H1 (cell line): ENCODE results near the gene FRMD3. TPM values are rescaled to one million over a fixed set of nuclear protein-coding genes. Genes with fewer than 3 reads are reported as not detected.

Experiments used
- CTCF ChIA-PET: fragments of 300-600 bp; sonication (Branson Sonifier 250); formaldehyde crosslinking; loops from one replicate; lab custom pipeline; 2021; ENCODE audit not compliant: partially characterized antibody; lab: Charles Lee
- POLR2A ChIA-PET: fragments of 300-600 bp; sonication (Branson Sonifier 250); formaldehyde crosslinking; loops from one replicate; lab custom pipeline; 2021; ENCODE audit warnings: inconsistent platforms; ENCODE audit not compliant: partially characterized antibody; lab: Charles Lee
- DNase-seq, 2 experiments: peaks; one replicate each; pipeline versions ENCODE4 v3.0.0 to v3.0.0-alpha.2; 2010 to 2022; ENCODE audit warnings: low spot score in 2 of 2, low read depth in 1 of 2, mixed read lengths in 1 of 2
- FAIRE-seq: peaks from 2 replicates; lab custom pipeline; 2011; peaks lifted over from hg19 to GRCh38; lab: Jason Lieb, UNC
- H2AFZ ChIP-seq: 2 replicates; pipeline ENCODE4 v1.8.1; 2012; ENCODE audit warnings: low read length, inconsistent platforms
- H2AK5ac ChIP-seq: 2 replicates; pipeline ENCODE4 v1.6.1; 2013; ENCODE audit warnings: low read depth, low read length
- H2BK120ac ChIP-seq: replicated peaks from 2 replicates; pipeline ENCODE3; 2013; ENCODE audit warnings: low read depth, low read length, inconsistent platforms
- H2BK12ac ChIP-seq: 2 replicates; pipeline ENCODE4 v1.6.1; 2013; ENCODE audit warnings: low read depth, low read length
- H2BK15ac ChIP-seq: 2 replicates; pipeline ENCODE4 v1.6.1; 2013; ENCODE audit warnings: low read length
- H2BK20ac ChIP-seq: 2 replicates; pipeline ENCODE4 v1.6.1; 2013; ENCODE audit warnings: low read length
- H2BK5ac ChIP-seq: 2 replicates; pipeline ENCODE4 v1.6.1; 2013; ENCODE audit warnings: low read depth, low read length
- H3K14ac ChIP-seq: 2 replicates; pipeline ENCODE4 v1.6.1; 2013; ENCODE audit warnings: inconsistent platforms; ENCODE audit not compliant: insufficient read length
- H3K18ac ChIP-seq: 2 replicates; pipeline ENCODE4 v1.6.1; 2013; ENCODE audit warnings: low read length; ENCODE audit errors: extremely low read depth
- H3K23ac ChIP-seq: 2 replicates; pipeline ENCODE4 v1.6.1; 2013; ENCODE audit warnings: inconsistent platforms; ENCODE audit not compliant: insufficient read length
- H3K23me2 ChIP-seq: 2 replicates; pipeline ENCODE4 v1.6.1; 2013; ENCODE audit warnings: low read depth, low read length
- H3K27ac ChIP-seq: 2 replicates; pipeline ENCODE4 v1.6.1; 2011; ENCODE audit warnings: low read depth, low read length, inconsistent platforms
- H3K27me3 ChIP-seq, 4 experiments: replicated peaks in 1 of 4; 1 replicate in 1 of 4; 2 replicates in 3 of 4; pipeline versions ENCODE4 v1.6.1 to v1.8.1; 2011 to 2013; ENCODE audit warnings: low read length in 3 of 4, mild to moderate bottlenecking in 3 of 4, inconsistent platforms in 2 of 4, mixed read lengths in 2 of 4, moderate library complexity in 1 of 4; ENCODE audit not compliant: control insufficient read depth in 3 of 4, insufficient read depth in 3 of 4; ENCODE audit errors: extremely low read depth in 1 of 4
- H3K36me3 ChIP-seq, 4 experiments: 2 replicates each; pipeline versions ENCODE4 v1.6.1 to v1.8.1; 2011 to 2013; ENCODE audit warnings: mild to moderate bottlenecking in 4 of 4, low read length in 3 of 4, moderate library complexity in 2 of 4, control low read depth in 1 of 4, inconsistent platforms in 1 of 4; ENCODE audit not compliant: insufficient read depth in 4 of 4, control insufficient read depth in 2 of 4
- H3K4ac ChIP-seq: replicated peaks from 2 replicates; pipeline ENCODE3; 2013; ENCODE audit warnings: low read length, low read depth, mixed read lengths, inconsistent platforms; ENCODE audit not compliant: insufficient read length
- H3K4me1 ChIP-seq, 4 experiments: replicated peaks in 1 of 4; 1 replicate in 1 of 4; 2 replicates in 3 of 4; pipeline versions ENCODE4 v1.6.1 to v1.8.1; 2011 to 2013; ENCODE audit warnings: low read length in 3 of 4, inconsistent platforms in 2 of 4, mixed read lengths in 1 of 4; ENCODE audit not compliant: insufficient read depth in 4 of 4, control insufficient read depth in 3 of 4
- H3K4me2 ChIP-seq, 2 experiments: 2 replicates each; pipeline versions ENCODE4 v1.6.1 to v1.8.1; 2011 to 2013; ENCODE audit warnings: low read depth in 2 of 2, low read length in 2 of 2, control low read depth in 1 of 2, inconsistent platforms in 1 of 2, mild to moderate bottlenecking in 1 of 2; ENCODE audit not compliant: insufficient read depth in 1 of 2
- H3K4me3 ChIP-seq, 4 experiments: fragments of 200-600, 300-600 bp in 1 of 4; sonication (generic), shearing (Covaris generic), sonication (Bioruptor Twin) in 1 of 4; 2 replicates each; pipeline versions ENCODE4 v1.5.1 to v1.8.1; 2011 to 2016; ENCODE audit warnings: low read length in 4 of 4, low read depth in 3 of 4, control low read depth in 2 of 4, inconsistent platforms in 2 of 4, mild to moderate bottlenecking in 2 of 4, mixed read lengths in 1 of 4, moderate library complexity in 1 of 4; ENCODE audit not compliant: insufficient read depth in 2 of 4; ENCODE audit errors: extremely low read depth in 1 of 4
- H3K56ac ChIP-seq: replicated peaks from 2 replicates; pipeline ENCODE3; 2013; ENCODE audit warnings: low read depth, mild to moderate bottlenecking, mixed read lengths, low read length, inconsistent platforms; ENCODE audit not compliant: insufficient read length
- H3K79me1 ChIP-seq: 2 replicates; pipeline ENCODE4 v1.6.1; 2013; ENCODE audit warnings: low read depth, low read length, control low read depth
- H3K79me2 ChIP-seq, 2 experiments: 2 replicates each; pipeline versions ENCODE4 v1.6.1 to v1.8.1; 2012 to 2013; ENCODE audit warnings: low read length in 2 of 2, mild to moderate bottlenecking in 2 of 2, inconsistent platforms in 1 of 2; ENCODE audit not compliant: insufficient read depth in 2 of 2, control insufficient read depth in 1 of 2
- H3K9ac ChIP-seq, 4 experiments: replicated peaks in 1 of 4; 1 replicate in 1 of 4; 2 replicates in 3 of 4; pipeline versions ENCODE4 v1.6.1 to v1.8.1; 2011 to 2013; ENCODE audit warnings: low read depth in 3 of 4, low read length in 3 of 4, control low read depth in 2 of 4, mild to moderate bottlenecking in 2 of 4, moderate library complexity in 2 of 4, inconsistent platforms in 1 of 4; ENCODE audit errors: extremely low read depth in 1 of 4
- H3K9me3 ChIP-seq, 2 experiments: 2 replicates each; pipeline versions ENCODE4 v1.6.1 to v1.8.1; 2012 to 2013; ENCODE audit warnings: mild to moderate bottlenecking in 2 of 2, moderate library complexity in 2 of 2, control low read depth in 1 of 2, inconsistent platforms in 1 of 2, low read depth in 1 of 2, low read length in 1 of 2, mixed read lengths in 1 of 2; ENCODE audit not compliant: insufficient read depth in 2 of 2
- H4K20me1 ChIP-seq, 2 experiments: replicated peaks in 1 of 2; 2 replicates each; pipeline versions ENCODE3 to v1.8.1; 2011 to 2013; ENCODE audit warnings: inconsistent platforms in 2 of 2, low read length in 2 of 2, mild to moderate bottlenecking in 1 of 2; ENCODE audit not compliant: insufficient read depth in 2 of 2, control insufficient read depth in 1 of 2
- H4K5ac ChIP-seq: 2 replicates; pipeline ENCODE4 v1.6.1; 2013; ENCODE audit warnings: low read length, low read depth, mixed read lengths, inconsistent platforms; ENCODE audit not compliant: insufficient read length
- H4K8ac ChIP-seq: 2 replicates; pipeline ENCODE4 v1.8.0; 2013; ENCODE audit warnings: mild to moderate bottlenecking, moderate library complexity, low read length, inconsistent platforms; ENCODE audit not compliant: insufficient read depth; ENCODE audit errors: extremely low read depth
- H4K91ac ChIP-seq: replicated peaks from 2 replicates; pipeline ENCODE3; 2013; ENCODE audit warnings: low read length, mixed read lengths, inconsistent platforms; ENCODE audit not compliant: insufficient read length
- BRCA1 ChIP-seq: IDR thresholded peaks from 2 replicates; pipeline ENCODE4 v1.6.1; 2012; ENCODE audit warnings: low read depth, low read length, improper control_type of control experiment
- CBX8 ChIP-seq: fragments of 300-800, 300-1000 bp; sonication (generic); IDR thresholded peaks from 2 replicates; pipeline ENCODE4 v1.7.1; 2016; ENCODE audit warnings: low read depth, low read length, borderline replicate concordance
- JUN ChIP-seq: IDR thresholded peaks from 2 replicates; pipeline ENCODE4 v1.6.1; 2011; ENCODE audit warnings: low read depth, mild to moderate bottlenecking, improper control_type of control experiment, low read length
- POU5F1 ChIP-seq: IDR thresholded peaks from 2 replicates; pipeline ENCODE4 v1.6.1; 2011; ENCODE audit warnings: low read depth, mild to moderate bottlenecking, low read length, moderate library complexity
- RFX5 ChIP-seq: IDR thresholded peaks from 2 replicates; pipeline ENCODE4 v1.6.1; 2011; ENCODE audit warnings: low read depth, low read length, improper control_type of control experiment, borderline replicate concordance
- SP2 ChIP-seq: IDR thresholded peaks from 2 replicates; pipeline ENCODE4 v1.6.1; 2012; ENCODE audit warnings: mild to moderate bottlenecking, low read length, inconsistent platforms
- SUZ12 ChIP-seq: fragments of 200-600 bp; sonication (generic); IDR thresholded peaks from 2 replicates; pipeline ENCODE4 v1.6.1; 2012; ENCODE audit warnings: mild to moderate bottlenecking, inconsistent platforms, low read length, moderate library complexity, mixed read lengths
- YY1 ChIP-seq: IDR thresholded peaks from 2 replicates; pipeline ENCODE4 v1.6.1; 2011; ENCODE audit warnings: low read depth, mild to moderate bottlenecking, low read length
- WGBS, 2 experiments: shearing (Covaris generic) in 1 of 2; methylation state at CpG; one replicate each; pipeline versions ENCODE4 v1.1.6 to v1.1.7; 2013 to 2015; ENCODE audit warnings: low lambda C conversion rate in 2 of 2, mixed read lengths in 2 of 2, inconsistent platforms in 1 of 2, low coverage in 1 of 2, missing lambda C conversion rate in 1 of 2; ENCODE audit not compliant: insufficient replicate concordance in 2 of 2, insufficient coverage in 1 of 2, insufficient read length in 1 of 2; ENCODE audit errors: extremely low coverage in 1 of 2, missing lambda C conversion rate in 1 of 2; 5-methylcytosine and 5-hydroxymethylcytosine counted together
- polyA plus RNA-seq, 7 experiments: library from polyadenylated mRNA; depleted of rRNA in 3 of 7; stranded (reverse) in 5 of 7; unstranded in 2 of 7; fragments of >200 nt in 5 of 7; fragments of 200-250 nt in 2 of 7; gene quantifications; 1 replicate in 5 of 7; 2 replicates in 1 of 7; 4 replicates in 1 of 7; pipeline versions ENCODE4 v1.2.1 to v1.2.3, GENCODE V29; 2011 to 2013; ENCODE audit warnings: missing spikeins in 2 of 7, mixed read lengths in 2 of 7
- total RNA-seq: library from RNA; stranded (reverse); fragmentation: NEBNext Ultra II Directional; extraction: Animal tissue kit (Norgen Biotek cat#: 25700); gene quantifications from 2 replicates; pipeline ENCODE4 v1.2.1, GENCODE V29; 2021
- TF ChIP-seq, protein P1 (sequence below), 3 experiments: IDR thresholded peaks; 1 replicate in 2 of 3; 2 replicates in 1 of 3; pipeline versions ENCODE4 v1.5.1 to v1.6.1; 2011; ENCODE audit warnings: low read length in 3 of 3, mild to moderate bottlenecking in 3 of 3, inconsistent platforms in 2 of 3, low read depth in 1 of 3, moderate library complexity in 1 of 3; ENCODE audit not compliant: insufficient read depth in 1 of 3; ENCODE audit errors: control extremely low read depth in 1 of 3
- TF ChIP-seq, protein P2 (sequence below): IDR thresholded peaks from 2 replicates; pipeline ENCODE4 v1.6.1; 2012; ENCODE audit warnings: inconsistent platforms

Gene FRMD3
- total and polyA plus RNA-seq, 2 of the 8 experiments (the other 6 are each of a cell fraction or from before 2014, with no cell fraction given), result 0.15 to 1.4 TPM

DNA sequence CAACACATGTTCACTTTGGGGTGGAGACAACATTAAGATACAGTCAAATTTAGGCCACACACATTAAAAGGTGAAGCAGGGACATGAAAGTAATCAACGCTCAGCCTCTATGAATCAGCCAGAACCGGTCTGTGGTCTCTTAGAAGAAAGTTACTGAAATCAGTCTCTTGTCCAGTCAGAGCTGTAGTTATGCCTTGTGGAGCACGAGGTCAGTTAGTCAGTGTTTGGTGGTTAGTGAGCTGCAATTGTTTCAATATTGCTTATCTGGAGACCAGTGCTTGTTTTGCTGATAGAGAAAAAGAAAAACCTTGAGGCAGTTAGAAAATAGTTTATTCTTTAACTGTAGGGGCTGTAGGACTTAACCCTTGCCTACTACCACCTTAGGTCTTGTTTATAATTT is 317.5 kb downstream of the FRMD3 start:
- Histone ChIP-seq H2BK15ac (no peak overlapping the region), H2BK5ac (no peak overlapping the region), H3K9me3 (peaks cover 4 to 9% of the 10 kb centered on the region in 2 experiments; a peak in 2 of 4 replicates), H3K4me2 (no peak overlapping the region; a peak in 1 of 4 replicates), H3K9ac (no peak overlapping the region), H3K4me1 (peaks cover 0 to 3% (median 0%) of the 10 kb centered on the region in 4 experiments; a peak in 2 of 7 replicates), H2AK5ac (no peak overlapping the region), H3K27me3 (no peaks in the 10 kb centered on the region), H4K20me1 (no peaks in the 10 kb centered on the region), H3K23me2 (no peaks in the 10 kb centered on the region; the same call in 1 of the 2 replicates), H4K91ac (no peak overlapping the region), H3K4me3 (no peak overlapping the region), H3K14ac (no peak overlapping the region), H2BK120ac (no peak overlapping the region), H3K79me1 (no peaks in the 10 kb centered on the region), H3K27ac (no peak overlapping the region), H2AFZ (no peak overlapping the region), H3K18ac (no peak overlapping the region), H3K56ac (no peak overlapping the region), H3K36me3 (no peaks in the 10 kb centered on the region), H3K23ac (no peak overlapping the region), H4K8ac (no peak overlapping the region), H4K5ac (no peak overlapping the region), H2BK12ac (no peak overlapping the region), H3K79me2 (no peaks in the 10 kb centered on the region), H2BK20ac (no peak overlapping the region), H3K4ac (no peak overlapping the region)
- DNase-seq (no peak), FAIRE-seq (no peak)
- TF ChIP-seq BRCA1 (no peak), CBX8 (no peak), JUN (no peak), POU5F1 (no peak), SUZ12 (no peak), RFX5 (no peak), SP2 (no peak), YY1 (no peak)
- TF ChIP-seq, protein P1, sequence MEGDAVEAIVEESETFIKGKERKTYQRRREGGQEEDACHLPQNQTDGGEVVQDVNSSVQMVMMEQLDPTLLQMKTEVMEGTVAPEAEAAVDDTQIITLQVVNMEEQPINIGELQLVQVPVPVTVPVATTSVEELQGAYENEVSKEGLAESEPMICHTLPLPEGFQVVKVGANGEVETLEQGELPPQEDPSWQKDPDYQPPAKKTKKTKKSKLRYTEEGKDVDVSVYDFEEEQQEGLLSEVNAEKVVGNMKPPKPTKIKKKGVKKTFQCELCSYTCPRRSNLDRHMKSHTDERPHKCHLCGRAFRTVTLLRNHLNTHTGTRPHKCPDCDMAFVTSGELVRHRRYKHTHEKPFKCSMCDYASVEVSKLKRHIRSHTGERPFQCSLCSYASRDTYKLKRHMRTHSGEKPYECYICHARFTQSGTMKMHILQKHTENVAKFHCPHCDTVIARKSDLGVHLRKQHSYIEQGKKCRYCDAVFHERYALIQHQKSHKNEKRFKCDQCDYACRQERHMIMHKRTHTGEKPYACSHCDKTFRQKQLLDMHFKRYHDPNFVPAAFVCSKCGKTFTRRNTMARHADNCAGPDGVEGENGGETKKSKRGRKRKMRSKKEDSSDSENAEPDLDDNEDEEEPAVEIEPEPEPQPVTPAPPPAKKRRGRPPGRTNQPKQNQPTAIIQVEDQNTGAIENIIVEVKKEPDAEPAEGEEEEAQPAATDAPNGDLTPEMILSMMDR (IDR thresholded peaks at IDR 0.05; ENCODE audit: control extremely low read depth in 1 of 3, insufficient read depth in 1 of 3, low read depth in 1 of 3, low read length in 3 of 3), result no peak
- TF ChIP-seq, protein P2, sequence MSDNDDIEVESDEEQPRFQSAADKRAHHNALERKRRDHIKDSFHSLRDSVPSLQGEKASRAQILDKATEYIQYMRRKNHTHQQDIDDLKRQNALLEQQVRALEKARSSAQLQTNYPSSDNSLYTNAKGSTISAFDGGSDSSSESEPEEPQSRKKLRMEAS, result no peak
- POLR2A ChIA-PET, result interaction anchor here (1.1 to 1.5 kb wide), 4 partner anchors 13 to 400 kb away, joined by 3 to 5 read pairs (median 3); partner anchors contain the start of gene RASEF
- CTCF ChIA-PET, result interaction anchor here (0.7 to 3.1 kb wide), 33 partner anchors 9 to 441 kb away, joined by 3 to 64 read pairs (median 5); partner anchors contain the start of gene FRMD3
- WGBS, 2 experiments, result 85% methylated on average over 3 of the region's 3 CpGs; no CpG with 5 or more reads in 1 of the 2 experiments
